HG03095 (cell line): ENCODE data around the gene GGPS1.
A peak's percentile ranks its signal among the peaks of the same experiment; 100 is the strongest.
"Not testable (repeated sequence)": the region's sequence is repeated elsewhere in the genome, so short reads cannot be mapped to it uniquely, and the experiment has no call there.

Source experiments
- ATAC-seq: cut with Tn5 transposase; IDR thresholded peaks from one replicate; pipeline ENCODE4 v1.9.1; 2021; ENCODE audit warnings: moderate library complexity; ENCODE audit not compliant: unreplicated experiment

Gene GGPS1

DNA sequence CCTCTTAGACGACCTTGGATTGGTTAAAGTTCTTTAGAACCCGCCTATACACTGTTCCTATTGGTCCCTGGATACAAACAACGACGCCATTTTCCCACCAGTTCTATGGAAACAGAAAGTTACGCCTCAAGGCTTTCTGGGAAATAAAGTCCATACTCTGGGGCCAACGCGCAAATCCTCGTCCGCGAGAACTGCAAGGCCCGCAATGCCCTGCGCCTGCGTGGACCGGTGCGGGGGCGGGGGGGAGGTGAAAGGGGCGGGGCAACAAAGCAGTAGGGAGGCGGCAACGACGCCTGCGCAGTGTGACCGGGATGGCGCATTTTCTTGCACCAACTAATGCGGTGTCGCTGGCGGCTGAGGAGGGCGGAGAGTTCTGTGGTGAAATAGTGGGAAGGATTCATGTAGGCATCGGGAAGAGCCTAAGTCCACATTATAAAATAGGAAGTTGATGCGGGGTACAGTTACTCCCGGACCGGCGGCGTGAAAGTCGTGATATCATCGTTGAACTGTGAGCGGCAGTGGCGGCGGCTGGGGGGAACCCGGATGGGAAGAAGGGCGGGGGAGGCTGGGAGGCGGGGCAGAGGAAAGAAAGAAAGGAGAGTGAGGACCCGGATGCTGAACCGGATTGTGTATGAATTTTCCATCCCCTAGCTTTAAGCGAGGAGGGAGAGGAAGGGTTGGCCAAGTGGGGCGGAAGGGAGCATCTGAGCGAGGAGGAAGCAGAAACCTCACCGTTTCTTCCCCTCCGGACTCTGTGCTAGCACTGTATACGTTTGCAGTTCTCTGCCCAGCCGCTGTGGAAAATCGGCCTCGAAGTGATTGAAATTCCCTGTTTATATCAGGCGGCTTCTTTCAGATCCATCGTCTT is at the start of gene GGPS1:
Gene GGPS1, plus strand, starts transcription at position 300 of the 868 bp plus-strand sequence. CDS start 6,695 bp downstream, outside the sequence.
- peak; percentile 55 for ATAC-seq

DNA sequence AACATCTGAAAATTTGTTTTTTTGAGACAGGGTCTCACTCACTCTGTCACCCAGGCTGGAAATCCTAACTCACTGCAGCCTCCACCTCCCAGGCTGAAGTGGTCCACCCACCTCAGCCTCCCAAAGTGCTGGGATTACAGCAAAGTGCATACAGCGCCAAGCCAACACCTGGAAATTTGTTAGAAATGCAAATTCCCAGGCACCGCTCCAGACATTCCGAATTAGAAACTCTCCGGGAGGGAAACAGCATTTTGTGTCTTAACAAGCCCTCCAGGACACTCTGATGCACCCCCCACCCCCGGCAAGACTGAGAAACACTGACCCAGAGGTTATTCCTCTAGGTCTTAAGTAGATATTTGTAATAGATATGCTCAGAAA is 49.5 kb upstream of the GGPS1 start:
- ATAC-seq = no peak

DNA sequence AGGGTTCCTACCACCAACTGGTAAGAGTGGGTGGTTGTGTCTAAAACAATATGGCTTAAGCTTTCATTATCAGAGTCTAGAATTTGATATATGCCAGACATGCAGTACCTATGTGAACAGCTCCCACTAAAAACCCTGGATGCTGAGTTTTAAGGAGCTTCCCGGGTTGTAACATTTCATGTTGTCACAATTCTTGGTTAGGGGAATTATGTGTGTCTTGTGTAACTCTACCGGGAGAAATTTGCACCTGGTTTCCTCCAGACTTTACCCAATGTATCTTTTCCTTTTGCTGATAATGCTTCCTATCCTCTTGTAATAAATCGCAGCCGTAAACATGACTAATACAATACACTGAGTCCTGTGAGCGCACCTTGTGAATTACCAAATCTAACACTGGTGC is 48.7 kb upstream of the GGPS1 start:
- no peak for ATAC-seq

DNA sequence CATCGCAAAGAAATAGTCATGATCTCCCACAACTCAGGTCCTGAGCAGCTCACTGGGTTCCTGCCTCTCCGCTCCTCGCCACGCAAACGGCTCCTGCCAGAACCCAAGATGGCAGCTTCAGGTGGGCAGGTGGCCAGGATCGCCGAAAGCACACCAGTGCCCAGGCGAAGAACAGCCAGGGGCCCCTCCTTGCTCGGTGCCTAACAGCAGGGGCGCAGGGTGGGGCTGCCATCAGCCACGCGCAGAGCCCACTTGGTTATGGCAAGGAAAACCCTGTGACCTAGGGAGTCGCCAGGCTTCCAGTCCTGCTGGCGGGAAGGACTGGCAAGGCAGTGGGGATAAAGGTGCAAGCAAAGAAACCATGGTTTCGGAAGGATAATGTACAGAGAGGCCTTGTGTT is 47.9 kb upstream of the GGPS1 start:
- no peak for ATAC-seq

DNA sequence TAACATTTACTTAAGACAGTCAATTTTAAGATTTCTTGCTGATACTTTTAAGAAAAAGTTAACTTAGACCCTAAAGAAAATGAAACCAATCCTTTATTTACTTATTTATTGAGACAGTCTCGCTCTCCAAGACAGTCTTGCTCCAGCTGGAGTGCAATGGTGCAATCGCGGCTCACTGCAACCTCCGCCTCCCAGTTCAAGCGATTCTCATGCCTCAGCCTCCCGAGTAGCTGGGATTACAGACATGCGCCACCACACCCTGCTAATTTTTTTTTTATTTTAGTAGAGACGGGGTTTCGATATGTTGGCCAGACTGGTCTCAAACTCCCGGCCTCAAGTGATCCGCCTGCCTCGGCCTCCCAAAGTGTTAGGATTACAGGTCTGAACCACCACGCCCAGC is 44.7 kb upstream of the GGPS1 start:
- ATAC-seq = not testable (repeated sequence)

DNA sequence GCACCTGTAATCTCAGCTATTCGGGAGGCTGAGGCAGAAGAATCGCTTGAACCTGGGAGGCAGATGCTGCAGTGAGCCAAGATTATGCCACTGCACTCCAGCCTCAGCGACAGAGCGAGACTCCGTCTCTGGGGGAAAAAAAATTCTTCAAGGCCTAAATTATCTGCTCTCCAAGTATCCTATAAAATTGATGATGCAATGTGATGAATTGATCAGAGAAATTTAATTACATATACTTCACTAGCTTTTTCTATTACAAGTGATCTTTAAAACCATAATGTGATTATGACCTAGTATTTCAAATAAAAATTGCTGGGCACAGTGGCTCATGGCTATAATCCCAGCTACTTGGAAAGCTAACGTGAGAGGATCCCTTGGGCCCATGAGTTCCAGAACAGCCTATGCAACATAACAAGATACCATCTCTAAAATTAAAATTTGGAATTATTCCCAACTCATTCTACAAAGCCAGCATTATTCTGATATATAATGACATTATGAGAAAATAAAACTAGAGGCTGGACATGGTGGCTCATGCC is 44.1 kb upstream of the GGPS1 start:
- no peak for ATAC-seq

DNA sequence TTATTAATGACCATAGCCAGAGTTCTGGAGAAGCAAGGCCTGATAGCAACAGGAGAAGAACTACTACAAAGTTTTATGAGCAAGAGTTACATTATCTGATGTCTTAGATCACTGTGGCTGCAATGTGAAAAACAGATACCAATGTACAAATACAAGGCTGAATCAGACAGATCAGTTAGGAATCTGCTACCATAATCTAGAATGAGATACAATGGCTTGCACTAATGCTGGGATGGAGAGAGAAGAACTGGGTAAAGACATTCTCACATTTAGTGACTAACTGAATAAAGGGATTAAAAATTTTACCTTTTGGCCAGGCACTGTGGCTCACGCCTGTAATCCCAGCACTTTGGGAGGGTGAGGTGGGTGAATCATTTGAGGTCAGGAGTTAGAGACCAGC is 41.7 kb upstream of the GGPS1 start:
- ATAC-seq = no peak

DNA sequence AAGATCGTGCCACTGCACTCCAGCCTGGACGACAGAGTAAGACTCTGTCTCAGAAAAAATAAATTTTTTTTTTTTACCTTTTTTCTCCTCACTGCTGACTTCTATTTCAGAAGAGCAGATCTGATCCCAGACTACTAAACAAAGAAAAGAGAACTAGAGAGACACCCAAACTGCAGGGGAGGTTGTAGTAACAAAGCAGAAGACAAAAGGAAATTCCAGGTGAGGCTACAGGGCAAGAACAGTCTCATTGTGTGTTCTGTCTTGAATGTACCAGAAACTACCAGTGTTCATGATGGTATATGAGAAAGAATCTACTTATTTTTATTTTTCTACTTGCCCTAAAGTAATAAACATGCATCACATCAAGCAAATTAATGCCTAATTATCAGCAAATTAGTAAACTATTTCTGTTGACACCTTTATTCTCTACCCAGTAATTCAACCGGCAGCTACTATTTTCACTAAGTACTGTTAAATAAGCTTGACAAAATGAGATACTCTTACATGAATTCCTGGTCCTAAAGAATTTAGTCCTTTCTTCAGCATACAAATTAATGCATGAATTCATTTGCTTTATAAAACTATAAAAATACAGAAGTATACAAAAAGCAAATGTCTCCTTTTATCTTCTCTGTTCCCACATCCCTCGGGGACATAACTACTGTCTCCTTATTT is 41.0 kb upstream of the GGPS1 start:
- ATAC-seq = no peak

DNA sequence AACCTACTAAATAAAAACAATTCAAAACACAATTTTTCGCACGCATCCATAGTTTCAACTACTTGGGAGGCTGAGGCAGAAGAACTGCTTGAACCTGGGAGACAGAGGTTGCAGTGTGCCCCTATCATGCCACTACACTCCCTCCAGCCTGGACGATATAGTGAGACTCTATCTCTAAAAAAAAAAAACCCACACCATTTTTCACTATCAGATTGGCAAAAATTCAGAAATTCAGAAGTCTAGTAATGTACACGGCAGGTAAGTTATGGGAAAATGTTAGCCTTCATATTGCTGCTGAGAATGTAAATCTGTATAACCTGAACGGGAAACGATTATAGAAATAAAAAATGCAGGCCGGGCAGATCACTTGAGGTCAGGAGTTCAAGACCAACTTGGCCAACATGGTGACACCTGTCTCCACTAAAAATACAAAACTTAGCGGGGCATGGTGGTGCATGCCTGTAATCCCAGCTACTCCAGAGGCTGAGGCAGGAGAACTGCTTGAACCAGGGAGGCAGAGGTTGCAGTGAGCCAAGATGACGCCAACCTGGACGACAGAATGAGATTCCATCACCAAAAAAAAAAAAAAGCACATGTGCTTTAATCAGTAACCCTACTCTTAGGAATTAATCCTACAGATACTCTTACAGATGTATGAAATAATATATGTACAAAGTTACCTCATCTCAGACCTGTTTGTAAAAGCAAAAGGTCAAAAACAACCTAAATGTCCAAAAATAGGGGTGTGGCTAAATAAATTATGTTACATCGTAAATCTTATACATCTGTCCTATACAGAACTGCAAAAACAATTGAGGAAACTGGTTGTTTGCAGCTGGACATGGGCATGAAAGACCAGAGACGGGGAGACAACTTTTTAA is 38.3 kb upstream of the GGPS1 start:
- no peak for ATAC-seq

DNA sequence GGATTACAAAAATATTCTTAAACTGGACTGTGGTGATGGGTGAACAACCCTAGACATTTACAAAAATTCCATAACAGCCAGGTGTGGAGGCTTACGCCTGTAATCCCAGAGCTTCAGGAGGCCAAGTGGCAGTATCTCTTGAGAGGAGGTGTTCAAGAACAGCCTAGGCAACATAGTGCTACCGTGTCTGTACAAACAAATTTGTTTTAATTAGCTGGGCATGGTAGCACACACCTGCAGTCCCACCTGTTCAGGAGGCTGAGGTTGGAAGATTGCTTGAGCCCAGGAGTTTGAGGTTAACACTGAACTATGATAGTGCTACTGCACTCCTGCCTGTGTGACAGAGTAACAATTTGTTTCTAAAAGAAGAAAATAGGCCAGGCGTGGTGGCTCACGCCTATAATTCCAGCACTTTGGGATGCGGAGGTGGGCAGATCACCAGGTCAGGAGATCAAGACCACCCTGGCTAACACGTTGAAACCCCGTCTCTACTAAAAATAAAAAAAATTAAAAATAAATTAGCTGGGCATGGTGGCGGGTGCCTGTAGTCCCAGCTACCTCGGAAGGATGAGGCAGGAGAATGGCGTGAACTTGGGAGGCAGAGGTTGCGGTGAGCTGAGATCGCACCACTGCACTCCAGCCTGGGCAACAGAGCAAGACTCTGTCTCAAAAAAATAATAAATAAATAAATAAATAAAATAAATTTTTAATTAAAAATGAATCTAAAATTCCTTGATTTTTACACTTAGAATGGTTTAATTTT is 37.4 kb upstream of the GGPS1 start:
- ATAC-seq = no peak

DNA sequence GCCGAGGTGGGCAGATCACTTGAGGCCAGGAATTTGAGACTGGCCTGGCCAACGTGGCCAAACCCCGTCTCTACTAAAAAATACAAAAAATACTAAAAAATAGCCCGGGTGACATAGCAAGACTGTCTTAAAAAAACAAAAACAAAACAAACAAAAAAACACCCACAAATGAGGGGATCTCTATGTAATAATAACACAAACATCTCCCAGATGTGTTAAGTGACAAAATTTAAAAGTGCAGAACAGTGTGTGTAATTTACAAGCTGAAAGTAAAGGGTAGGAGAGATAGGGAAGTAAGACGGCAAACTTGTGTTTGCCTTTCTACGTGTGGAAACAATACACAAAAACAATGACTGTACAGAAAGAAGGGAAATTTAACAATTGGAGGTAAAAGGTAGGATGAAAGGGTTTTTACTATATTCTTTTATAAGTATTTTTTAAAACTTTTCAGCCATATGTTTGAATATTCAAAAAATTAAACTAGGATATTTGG is 36.7 kb upstream of the GGPS1 start:
- ATAC-seq = no peak

DNA sequence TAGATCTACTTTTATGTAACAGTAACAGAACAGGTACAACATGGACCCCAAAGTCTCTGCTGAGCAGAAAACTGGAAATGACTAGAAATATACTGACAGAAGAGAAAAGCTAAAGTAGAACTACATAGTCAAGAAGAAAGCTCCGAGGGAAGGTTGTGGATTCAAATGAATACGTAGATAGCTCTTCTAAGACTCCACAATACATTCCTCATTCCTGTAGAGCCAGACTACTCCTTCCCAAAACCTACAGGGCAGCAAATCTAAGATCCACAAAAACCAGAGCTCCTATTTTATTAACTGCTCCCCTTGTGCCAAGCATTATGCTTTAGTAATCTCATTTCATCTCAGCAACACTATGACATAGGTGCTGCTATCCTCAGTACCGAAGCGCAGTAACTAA is 35.6 kb upstream of the GGPS1 start:
- no peak for ATAC-seq

DNA sequence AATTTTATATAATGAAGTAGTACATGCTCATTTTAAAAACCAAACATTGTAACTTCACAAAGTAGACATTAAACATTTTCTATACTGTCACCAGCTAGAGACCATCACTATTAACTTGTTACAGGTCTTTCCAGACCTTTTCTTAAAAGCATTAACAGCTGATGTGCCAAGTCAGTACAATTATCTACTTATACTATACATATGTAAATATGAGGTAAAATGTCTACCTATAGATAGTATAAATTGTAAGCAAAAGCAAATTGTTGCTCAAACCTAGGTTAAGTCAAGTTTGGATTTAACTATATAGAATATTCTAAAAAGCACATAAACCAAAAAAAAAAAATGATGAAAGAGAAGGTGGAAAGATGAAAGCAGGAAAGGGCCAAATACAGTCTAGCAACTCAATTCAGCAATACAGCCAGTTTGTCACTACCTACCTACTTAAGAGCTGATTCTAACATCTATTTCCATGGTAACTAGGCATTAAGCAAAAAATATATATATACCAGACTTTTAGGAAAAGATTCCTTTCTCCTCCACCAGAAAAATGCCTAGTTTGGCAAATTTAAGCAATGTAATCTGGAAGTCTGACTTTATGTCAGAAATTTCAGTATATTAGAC is 34.9 kb upstream of the GGPS1 start:
- ATAC-seq = no peak

DNA sequence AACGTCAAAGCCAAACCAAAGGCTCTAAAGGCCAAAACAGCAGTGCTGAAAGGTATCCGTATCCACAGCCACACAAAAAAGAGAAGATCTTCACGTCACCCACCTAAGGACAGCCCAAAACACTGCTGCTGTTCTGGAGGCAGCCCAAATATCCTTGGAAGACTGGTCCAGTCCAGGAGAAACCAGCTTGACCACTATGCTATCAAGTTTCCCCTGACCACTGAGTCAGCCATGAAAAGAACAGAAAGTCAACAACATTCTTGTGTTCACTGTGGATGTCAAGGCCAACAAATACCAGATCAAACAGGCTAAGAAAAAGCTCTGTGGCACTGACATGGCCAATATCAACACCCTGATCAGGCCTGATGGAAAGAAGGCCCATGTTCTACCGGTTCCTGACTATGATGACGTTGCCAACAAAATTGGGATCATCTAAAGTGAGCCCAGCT is 32.4 kb upstream of the GGPS1 start:
- no peak for ATAC-seq

DNA sequence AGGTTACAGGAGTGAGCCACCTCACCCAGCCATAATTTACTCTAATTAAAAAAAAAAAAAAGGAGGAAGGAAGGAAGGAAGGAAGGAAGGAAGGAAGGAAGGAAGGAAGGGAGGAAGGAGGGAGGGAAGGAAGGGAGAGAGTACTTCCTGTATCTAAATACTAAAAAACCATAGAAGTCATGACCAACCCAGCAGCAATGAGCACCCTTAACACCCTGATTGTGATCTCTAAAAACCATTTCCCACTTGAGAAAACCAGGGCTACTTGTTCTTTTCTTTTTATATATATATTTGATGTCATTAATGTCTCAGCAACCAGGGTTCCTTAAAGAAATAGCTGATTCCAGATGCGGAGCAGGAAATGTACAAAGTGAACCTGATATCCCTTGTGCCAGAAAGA is 31.6 kb upstream of the GGPS1 start:
- no peak for ATAC-seq

DNA sequence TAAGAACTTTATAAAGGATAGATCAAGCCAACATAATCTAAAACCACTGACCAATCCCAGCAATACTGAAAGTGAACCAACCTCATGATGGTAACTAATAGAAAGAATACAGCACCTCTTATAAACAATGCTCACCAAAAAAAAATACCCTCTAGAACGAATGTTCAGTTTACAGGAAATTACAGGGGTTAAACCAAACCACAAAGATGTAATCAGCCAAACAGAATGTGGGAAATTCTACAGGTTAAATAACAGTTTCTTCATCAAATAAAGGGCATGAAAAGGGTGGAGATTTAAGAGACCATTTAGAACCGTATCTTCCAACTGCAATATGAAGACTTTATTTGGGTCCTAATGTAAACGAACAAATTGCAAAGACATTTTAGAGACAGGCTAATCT is 30.8 kb upstream of the GGPS1 start:
- no peak for ATAC-seq

DNA sequence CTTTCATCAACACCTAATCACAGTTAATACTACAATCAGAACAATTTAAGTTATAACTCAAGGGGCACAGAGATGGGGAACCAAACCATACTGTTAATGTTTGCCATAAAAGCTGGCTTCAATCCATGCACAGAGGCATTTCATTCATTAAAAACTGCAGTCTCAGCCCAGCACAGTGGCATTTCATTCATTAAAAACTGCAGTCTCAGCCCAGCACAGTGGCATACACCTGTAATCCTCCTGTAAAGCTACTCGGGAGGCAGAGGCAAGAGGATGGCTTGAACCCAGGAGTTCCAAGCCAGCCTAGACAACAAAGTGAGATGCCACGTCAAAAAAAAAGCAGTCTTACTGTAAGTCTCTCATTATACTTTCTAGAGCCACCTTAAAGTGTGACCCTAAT is 29.6 kb upstream of the GGPS1 start:
- no peak for ATAC-seq

DNA sequence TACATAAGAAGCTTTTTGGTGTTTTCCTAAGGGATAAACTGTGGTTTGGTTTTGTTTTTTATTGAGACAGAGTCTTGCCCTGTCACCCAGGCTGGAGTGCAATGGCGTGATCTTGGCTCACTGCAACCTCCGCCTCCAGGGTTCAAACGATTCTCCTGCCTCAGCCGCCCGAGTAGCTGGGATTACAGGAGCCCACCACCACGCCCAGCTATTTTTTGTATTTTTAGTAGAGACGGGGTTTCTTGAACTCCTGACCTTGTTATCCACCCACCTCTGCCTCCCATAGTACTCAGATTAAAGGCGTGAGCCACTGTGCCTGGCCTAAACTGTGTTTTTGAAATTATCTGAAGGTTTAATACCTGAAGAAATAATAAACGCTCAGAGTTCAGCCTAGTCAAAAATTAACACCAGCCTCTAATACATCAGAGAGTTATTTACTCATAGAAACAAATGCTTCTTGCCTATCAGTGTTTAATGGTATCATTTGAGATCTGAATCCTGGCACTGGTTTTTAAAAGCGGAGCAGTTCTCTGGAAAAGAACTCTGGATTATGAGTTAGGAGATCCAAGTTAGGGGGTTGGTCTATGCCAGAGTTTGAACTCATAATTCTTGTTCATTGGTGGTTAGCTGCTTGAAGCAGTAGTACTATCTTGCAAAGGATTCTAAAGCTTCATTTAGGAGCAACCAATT is 29.1 kb upstream of the GGPS1 start:
- no peak for ATAC-seq

DNA sequence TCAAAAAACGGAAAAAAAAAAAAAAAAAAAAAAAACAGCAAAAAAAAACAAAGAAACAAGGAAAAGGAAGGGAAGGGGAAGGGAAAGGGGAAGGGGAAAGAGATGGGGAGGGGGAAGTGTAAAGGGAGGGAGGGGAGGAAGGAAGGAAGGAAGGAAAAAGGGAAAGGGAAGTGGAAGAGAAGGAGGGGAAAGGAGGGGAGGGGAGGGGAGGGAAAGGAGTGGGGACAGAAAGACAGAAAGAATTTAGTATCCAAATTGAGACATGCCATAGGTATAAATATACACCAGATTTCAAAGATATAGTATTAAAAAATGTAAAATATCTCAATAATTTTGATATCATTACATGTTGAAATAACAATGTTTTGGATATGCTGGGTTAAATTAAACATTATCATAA is 26.2 kb upstream of the GGPS1 start:
- no peak for ATAC-seq
